ENCODE results near the gene ZNF276.

The ZNF276 gene

GRCh38 chr16:89700100-89700648 is 21.2 kb upstream of the ZNF276 start:
- peaks cover 17% of the 10 kb centered on the region for H3K36me3 ChIP-seq (ENCODE audit: insufficient read depth, low read length)
- peak overlapping the region; percentile 16 for H3K27ac ChIP-seq (ENCODE audit: low read depth, low read length, poor library complexity, severe bottlenecking)
- H4K20me1 ChIP-seq (ENCODE audit: insufficient read depth, low read length) = no peaks in the 10 kb centered on the region
- no peaks in the 10 kb centered on the region for H3K79me2 ChIP-seq (ENCODE audit: insufficient read depth, low read length)
- no peak overlapping the region for H2AFZ ChIP-seq (ENCODE audit: low read length)
- H3K4me3 ChIP-seq (ENCODE audit: low read depth, low read length, poor library complexity, severe bottlenecking) = peak overlapping the region; percentile 67
- H3F3A ChIP-seq (ENCODE audit: insufficient read depth, low read length) = no peaks in the 10 kb centered on the region
- no peak for TF ChIP-seq EZH2 (IDR thresholded peaks at IDR 0.05; ENCODE audit: borderline replicate concordance, low read length)
- TF ChIP-seq, protein P1, sequence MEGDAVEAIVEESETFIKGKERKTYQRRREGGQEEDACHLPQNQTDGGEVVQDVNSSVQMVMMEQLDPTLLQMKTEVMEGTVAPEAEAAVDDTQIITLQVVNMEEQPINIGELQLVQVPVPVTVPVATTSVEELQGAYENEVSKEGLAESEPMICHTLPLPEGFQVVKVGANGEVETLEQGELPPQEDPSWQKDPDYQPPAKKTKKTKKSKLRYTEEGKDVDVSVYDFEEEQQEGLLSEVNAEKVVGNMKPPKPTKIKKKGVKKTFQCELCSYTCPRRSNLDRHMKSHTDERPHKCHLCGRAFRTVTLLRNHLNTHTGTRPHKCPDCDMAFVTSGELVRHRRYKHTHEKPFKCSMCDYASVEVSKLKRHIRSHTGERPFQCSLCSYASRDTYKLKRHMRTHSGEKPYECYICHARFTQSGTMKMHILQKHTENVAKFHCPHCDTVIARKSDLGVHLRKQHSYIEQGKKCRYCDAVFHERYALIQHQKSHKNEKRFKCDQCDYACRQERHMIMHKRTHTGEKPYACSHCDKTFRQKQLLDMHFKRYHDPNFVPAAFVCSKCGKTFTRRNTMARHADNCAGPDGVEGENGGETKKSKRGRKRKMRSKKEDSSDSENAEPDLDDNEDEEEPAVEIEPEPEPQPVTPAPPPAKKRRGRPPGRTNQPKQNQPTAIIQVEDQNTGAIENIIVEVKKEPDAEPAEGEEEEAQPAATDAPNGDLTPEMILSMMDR (IDR thresholded peaks at IDR 0.05; ENCODE audit: low read length) = peak; percentile 57
- no peaks in the 10 kb centered on the region for H3K9me3 ChIP-seq (ENCODE audit: low read length)
- no peaks in the 10 kb centered on the region for H3K9me2 ChIP-seq (ENCODE audit: low read depth, low read length)
- peaks cover 22% of the 10 kb centered on the region for H3K4me1 ChIP-seq (ENCODE audit: insufficient read depth, low read length, severe bottlenecking)
- no peaks in the 10 kb centered on the region for H3K27me3 ChIP-seq (ENCODE audit: insufficient read depth, low read length)
- H3K9ac ChIP-seq (ENCODE audit: low read length) = peak overlapping the region; percentile 70; the same call in 1 of the 2 replicates
- H3K4me2 ChIP-seq (ENCODE audit: low read length) = peak overlapping the region; percentile 59

DNA sequence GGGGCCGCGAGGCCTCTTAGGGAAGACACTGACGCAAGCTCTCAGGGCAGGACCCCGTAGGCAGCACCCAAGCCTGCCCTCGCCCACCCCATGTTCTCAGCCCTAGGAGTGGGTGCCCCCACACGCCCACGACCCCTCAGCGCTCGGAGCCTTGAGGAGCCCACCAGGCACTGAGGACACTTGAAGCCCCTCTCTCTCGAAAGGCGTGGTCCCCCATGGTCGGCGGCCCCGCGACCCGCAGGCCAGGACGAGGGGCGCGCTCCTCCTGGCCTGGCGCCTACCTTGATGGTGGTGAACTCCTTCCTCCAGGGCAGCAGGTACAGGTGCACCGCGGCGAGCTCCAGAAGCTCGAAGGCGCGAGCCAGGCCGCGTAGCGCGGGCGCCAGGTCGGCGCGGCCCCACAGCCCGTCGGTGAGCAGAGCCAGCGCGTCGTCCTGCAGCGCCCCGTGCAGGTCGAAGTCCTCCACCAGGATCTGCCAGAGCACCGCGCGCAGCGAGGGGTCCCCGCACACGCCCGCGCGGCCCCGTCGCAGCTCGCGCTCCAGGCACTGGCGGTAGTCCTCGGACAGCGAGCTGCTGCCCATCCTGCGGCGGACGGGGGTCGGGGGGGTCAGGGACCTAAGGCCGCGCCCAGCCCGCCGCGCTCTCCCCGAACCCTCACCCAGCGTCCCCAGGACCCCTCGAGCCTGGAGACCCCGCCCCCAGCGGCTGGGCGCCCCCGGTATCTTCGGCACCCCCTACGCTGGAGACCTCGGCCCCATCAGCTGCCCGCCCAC is 20.5 kb upstream of the ZNF276 start:
- peak overlapping the region; percentile 59 for H3K4me2 ChIP-seq (ENCODE audit: low read length)
- no peaks in the 10 kb centered on the region for H3K79me2 ChIP-seq (ENCODE audit: insufficient read depth, low read length)
- no peak for TF ChIP-seq EZH2 (IDR thresholded peaks at IDR 0.05; ENCODE audit: borderline replicate concordance, low read length)
- TF ChIP-seq, protein P1 (IDR thresholded peaks at IDR 0.05; ENCODE audit: low read length) = peak; percentile 28; the same call in 1 of the 2 replicates
- peak overlapping the region; percentile 16 for H3K27ac ChIP-seq (ENCODE audit: low read depth, low read length, poor library complexity, severe bottlenecking)
- H2AFZ ChIP-seq (ENCODE audit: low read length) = no peak overlapping the region
- peak overlapping the region; percentile 67 for H3K4me3 ChIP-seq (ENCODE audit: low read depth, low read length, poor library complexity, severe bottlenecking)
- peak overlapping the region; percentile 70 for H3K9ac ChIP-seq (ENCODE audit: low read length)
- H3K9me2 ChIP-seq (ENCODE audit: low read depth, low read length) = no peaks in the 10 kb centered on the region
- H3F3A ChIP-seq (ENCODE audit: insufficient read depth, low read length) = no peaks in the 10 kb centered on the region
- H3K9me3 ChIP-seq (ENCODE audit: low read length) = no peaks in the 10 kb centered on the region
- H3K4me1 ChIP-seq (ENCODE audit: insufficient read depth, low read length, severe bottlenecking) = peaks cover 24% of the 10 kb centered on the region
- H4K20me1 ChIP-seq (ENCODE audit: insufficient read depth, low read length) = no peaks in the 10 kb centered on the region
- H3K27me3 ChIP-seq (ENCODE audit: insufficient read depth, low read length) = no peaks in the 10 kb centered on the region
- H3K36me3 ChIP-seq (ENCODE audit: insufficient read depth, low read length) = peaks cover 10% of the 10 kb centered on the region; the same call in 1 of the 2 replicates

- Histone ChIP-seq H2AFZ (ENCODE audit: low read length) (no peak within 1 kb of the TSS), H3K79me2 (ENCODE audit: insufficient read depth, low read length) (no peaks in the 10 kb centered on the region), H3K9me3 (ENCODE audit: low read length) (no peaks in the 10 kb centered on the region), H3K9me2 (ENCODE audit: low read depth, low read length) (no peaks in the 10 kb centered on the region), H3K36me3 (ENCODE audit: insufficient read depth, low read length) (peaks cover 6% of the 10 kb centered on the region; the same call in 1 of the 2 replicates), H3K27ac (ENCODE audit: low read depth, low read length, poor library complexity, severe bottlenecking) (peak within 1 kb of the TSS; percentile 16), H3K9ac (ENCODE audit: low read length) (peak within 1 kb of the TSS; percentile 70), H3K4me3 (ENCODE audit: low read depth, low read length, poor library complexity, severe bottlenecking) (peak within 1 kb of the TSS; percentile 67), H3F3A (ENCODE audit: insufficient read depth, low read length) (no peaks in the 10 kb centered on the region), H3K27me3 (ENCODE audit: insufficient read depth, low read length) (no peaks in the 10 kb centered on the region), H3K4me2 (ENCODE audit: low read length) (peak within 1 kb of the TSS; percentile 59), H3K4me1 (ENCODE audit: insufficient read depth, low read length, severe bottlenecking) (peaks cover 30% of the 10 kb centered on the region), H4K20me1 (ENCODE audit: insufficient read depth, low read length) (no peaks in the 10 kb centered on the region)
- no peak for TF ChIP-seq EZH2 (IDR thresholded peaks at IDR 0.05; ENCODE audit: borderline replicate concordance, low read length)
- TF ChIP-seq, protein P1 (IDR thresholded peaks at IDR 0.05; ENCODE audit: low read length) = no peak
Measured at GRCh38 chr16:89701425-89702406, 19.6 kb upstream of the ZNF276 start, which contains the start of gene SPATA2L. Gene SPATA2L, minus strand, starts transcription at chr16:89701705. Its CDS starts 473 bp downstream, at chr16:89701232.

Measured in OCI-LY1 (cell line).